Fibroblast of mammary gland (primary cell): Measurements from ENCODE around the gene PPP2R1B.

ENCODE experiments used
- DNase-seq: peaks from one replicate; pipeline ENCODE4 v3.0.0-alpha.2; 2010; ENCODE audit warnings: low read depth
- H3K4me3 ChIP-seq: 2 replicates; pipeline ENCODE4 v1.5.1; 2011; ENCODE audit warnings: low read depth, mild to moderate bottlenecking, low read length, moderate library complexity; ENCODE audit not compliant: control insufficient read depth
- TF ChIP-seq, protein P1 (sequence below): conservative IDR thresholded peaks from 2 replicates; pipeline ENCODE4 v1.5.1; 2011; ENCODE audit warnings: low read depth, low read length, inconsistent platforms; ENCODE audit not compliant: control insufficient read depth, insufficient read depth

PPP2R1B gene

DNA sequence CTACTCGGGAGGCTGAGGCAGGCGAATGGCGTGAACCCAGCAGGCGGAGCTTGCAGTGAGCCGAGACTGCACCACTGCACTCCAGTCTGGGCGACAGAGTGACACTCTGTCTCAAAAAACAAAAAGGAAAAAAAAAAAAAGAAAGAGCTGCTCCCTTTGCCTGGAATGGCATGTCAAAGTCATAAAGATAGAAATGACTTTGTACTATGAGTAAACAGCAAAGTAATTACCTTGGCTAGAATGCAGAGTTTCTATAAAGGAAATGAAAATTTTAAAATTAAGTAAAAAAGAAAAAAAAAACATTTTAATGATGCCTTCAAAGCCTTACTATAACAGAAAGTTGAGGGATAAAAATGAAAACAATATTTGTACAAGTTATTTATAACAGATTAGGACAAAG lies 10.1 kb downstream of the PPP2R1B start:
- H3K4me3 ChIP-seq: no peak overlapping the region
- TF ChIP-seq, protein P1, sequence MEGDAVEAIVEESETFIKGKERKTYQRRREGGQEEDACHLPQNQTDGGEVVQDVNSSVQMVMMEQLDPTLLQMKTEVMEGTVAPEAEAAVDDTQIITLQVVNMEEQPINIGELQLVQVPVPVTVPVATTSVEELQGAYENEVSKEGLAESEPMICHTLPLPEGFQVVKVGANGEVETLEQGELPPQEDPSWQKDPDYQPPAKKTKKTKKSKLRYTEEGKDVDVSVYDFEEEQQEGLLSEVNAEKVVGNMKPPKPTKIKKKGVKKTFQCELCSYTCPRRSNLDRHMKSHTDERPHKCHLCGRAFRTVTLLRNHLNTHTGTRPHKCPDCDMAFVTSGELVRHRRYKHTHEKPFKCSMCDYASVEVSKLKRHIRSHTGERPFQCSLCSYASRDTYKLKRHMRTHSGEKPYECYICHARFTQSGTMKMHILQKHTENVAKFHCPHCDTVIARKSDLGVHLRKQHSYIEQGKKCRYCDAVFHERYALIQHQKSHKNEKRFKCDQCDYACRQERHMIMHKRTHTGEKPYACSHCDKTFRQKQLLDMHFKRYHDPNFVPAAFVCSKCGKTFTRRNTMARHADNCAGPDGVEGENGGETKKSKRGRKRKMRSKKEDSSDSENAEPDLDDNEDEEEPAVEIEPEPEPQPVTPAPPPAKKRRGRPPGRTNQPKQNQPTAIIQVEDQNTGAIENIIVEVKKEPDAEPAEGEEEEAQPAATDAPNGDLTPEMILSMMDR: no peak
- no peak for DNase-seq

DNA sequence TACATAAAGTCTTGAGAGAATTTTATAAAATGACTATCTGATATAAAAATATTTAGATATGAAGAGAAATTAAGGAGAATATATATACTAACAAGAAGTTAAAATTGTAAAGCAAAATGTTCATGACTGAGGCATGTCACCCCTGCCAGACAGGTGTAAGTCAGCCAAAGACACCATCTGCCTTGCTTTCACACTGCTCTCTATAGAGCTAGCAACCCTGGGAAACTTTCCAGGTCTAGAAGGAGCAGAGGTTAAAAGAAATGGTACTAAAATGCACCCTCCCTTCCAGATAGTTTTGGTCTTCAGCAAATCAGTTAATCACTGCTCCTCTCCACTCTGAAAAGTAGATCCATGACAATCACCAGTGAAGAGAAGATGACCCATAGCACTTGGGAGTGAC lies 16.5 kb downstream of the PPP2R1B start:
- no peak for DNase-seq
- TF ChIP-seq, protein P1: no peak
- H3K4me3 ChIP-seq: no peak overlapping the region

DNA sequence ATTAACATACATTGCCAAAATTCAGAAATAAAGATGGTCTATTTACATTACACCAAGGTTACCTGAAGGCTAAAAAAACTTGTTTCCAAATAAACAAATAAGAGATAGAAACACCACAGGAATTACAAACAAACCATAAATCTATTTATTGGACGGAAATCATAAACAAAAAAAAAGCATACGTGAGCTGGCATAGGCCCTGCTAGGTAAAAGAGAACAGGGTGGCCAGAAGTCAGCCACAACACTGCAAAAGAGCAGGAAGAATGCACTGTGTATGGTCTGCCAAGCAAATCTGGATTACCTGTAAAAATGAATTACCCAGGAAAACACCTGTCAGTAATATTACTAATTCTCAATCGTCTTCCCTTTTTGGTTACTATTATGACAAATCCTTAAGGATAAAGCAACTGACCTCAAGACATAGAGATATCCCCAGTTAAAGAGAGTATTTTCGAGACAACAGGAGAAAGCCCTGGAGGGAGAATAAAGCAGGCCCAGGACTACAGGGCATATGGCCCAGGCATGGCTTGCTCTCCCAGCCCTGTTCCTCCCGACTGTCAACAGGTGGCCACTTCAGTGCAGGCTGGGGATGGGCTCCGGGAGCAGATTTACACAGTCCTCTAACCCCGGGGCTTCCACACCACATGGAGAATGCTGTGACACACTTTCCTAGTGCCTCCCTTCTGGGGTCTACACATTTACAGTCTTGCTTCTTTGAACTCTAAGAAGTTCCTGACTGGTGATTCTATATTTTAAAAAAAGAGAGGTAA lies 18.0 kb downstream of the PPP2R1B start:
- no peak for DNase-seq
- H3K4me3 ChIP-seq: no peak overlapping the region
- TF ChIP-seq, protein P1: no peak

DNA sequence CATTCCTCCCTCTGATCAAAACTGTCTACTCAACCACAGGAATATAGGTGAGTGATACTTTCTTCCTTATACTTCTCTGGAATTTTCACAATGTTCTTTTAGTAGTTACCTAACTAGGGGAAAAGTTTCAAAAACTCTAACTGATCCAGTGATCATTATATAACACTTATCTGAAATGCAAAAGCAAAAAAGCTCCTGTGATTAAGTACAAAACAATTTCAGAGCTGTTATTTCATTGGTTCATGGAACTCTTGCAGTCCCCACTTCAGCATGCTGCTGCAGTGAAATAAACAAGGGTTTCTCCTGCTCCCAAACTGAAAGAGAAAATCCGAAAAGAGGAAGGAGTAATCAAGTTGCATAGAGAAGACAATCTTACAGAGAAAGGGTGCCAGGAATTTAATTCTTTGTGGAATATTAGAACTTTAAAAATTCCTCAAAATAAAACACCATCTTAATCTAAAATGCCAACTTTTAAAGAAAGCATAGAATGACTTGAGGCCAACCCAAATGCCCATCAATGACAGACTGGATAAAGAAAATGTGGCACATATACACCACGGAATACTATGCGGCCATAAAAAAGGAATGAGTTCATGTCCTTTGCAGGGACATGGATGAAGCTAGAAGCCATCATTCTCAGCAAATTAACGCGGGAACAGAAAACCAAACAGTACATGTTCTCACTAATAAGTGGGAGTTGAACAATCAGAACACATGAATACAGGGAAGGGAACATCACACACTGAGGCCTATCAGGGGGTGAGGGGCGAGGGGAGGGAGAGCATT lies 20.3 kb downstream of the PPP2R1B start:
- DNase-seq: peak; percentile 60

DNA sequence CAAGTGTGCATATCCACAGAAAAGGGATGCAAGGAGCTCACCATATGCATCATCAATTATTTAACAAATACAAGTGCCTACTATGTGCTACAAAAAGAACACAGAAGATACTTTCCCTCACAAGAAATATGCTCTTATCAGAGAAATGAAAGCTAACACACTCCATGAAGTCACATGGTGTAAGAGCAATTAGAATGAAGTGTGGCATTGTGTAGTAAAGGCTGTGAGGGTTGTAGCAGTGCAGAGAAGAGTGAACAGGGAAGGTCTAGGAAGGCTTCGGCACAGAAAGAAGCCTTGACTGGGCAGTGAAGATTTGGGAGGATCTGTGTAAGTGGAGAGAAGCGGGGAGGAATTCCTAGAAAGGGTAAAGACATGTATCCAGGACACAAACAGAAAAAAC lies 22.5 kb downstream of the PPP2R1B start:
- DNase-seq: no peak
- TF ChIP-seq, protein P1: no peak

More for the DNA sequence above, 20.3 kb downstream of the PPP2R1B start:
- no peak overlapping the region for H3K4me3 ChIP-seq
- TF ChIP-seq, protein P1: no peak

DNA sequence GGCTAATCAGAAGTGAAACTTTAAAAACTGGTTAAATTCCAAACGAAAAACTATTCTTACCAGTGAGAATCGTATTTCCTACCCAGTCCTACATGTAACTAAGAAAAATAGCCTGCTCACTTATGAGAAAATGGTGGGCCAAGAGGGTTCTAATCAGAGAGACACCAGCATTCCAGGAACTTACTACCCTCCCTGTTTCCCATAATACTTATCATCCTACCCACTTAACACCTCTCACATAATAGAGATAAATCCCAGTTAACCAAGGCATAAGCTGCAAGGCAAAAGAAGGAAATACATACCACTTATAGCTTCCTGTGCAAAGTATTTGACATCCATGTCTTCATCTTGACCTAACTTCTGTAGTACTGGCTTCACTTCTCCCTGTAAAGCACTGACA lies 24.4 kb downstream of the PPP2R1B start:
- TF ChIP-seq, protein P1: no peak
- no peak for DNase-seq
- H3K4me3 ChIP-seq: no peak overlapping the region

More for the DNA sequence above, 22.5 kb downstream of the PPP2R1B start:
- H3K4me3 ChIP-seq: no peak overlapping the region
